GM23248 (cell line): ENCODE measurements around the gene UTP4. TPM values are rescaled to one million over a fixed set of nuclear protein-coding genes. Genes with fewer than 3 reads are reported as not detected.

Experiments used
- DNase-seq: peaks from one replicate; pipeline ENCODE4 v3.0.0-alpha.2; 2015
- H2AFZ ChIP-seq: fragments of 200-600 bp; sonication (generic); 2 replicates; pipeline ENCODE4 v1.6.1; 2016; ENCODE audit warnings: antibody characterized with exemption
- H3F3A ChIP-seq: fragments of 200-600 bp; sonication (generic); 2 replicates; pipeline ENCODE4 v1.6.1; 2016; ENCODE audit warnings: mild to moderate bottlenecking, antibody characterized with exemption, mixed run types; ENCODE audit not compliant: insufficient read depth
- H3K27ac ChIP-seq: fragments of 200-600 bp; sonication (generic); 2 replicates; pipeline ENCODE4 v1.5.1; 2016; ENCODE audit warnings: mild to moderate bottlenecking
- H3K27me3 ChIP-seq: fragments of 200-600 bp; sonication (generic); replicated peaks from 2 replicates; pipeline ENCODE4 v1.6.1; 2016; ENCODE audit warnings: mild to moderate bottlenecking; ENCODE audit not compliant: insufficient read depth
- H3K36me3 ChIP-seq: fragments of 200-600 bp; sonication (generic); 2 replicates; pipeline ENCODE4 v1.6.1; 2016; ENCODE audit warnings: low read depth, mild to moderate bottlenecking
- H3K4me1 ChIP-seq: fragments of 200-600 bp; sonication (generic); 2 replicates; pipeline ENCODE4 v1.6.1; 2016; ENCODE audit warnings: mild to moderate bottlenecking; ENCODE audit not compliant: insufficient read depth
- H3K4me2 ChIP-seq: fragments of 200-600 bp; sonication (generic); one replicate; pipeline ENCODE4 v1.6.1; 2016; ENCODE audit warnings: mild to moderate bottlenecking; ENCODE audit not compliant: unreplicated experiment
- H3K4me3 ChIP-seq: fragments of 200-600 bp; sonication (generic); 2 replicates; pipeline ENCODE4 v1.5.1; 2016; ENCODE audit warnings: mild to moderate bottlenecking
- H3K79me2 ChIP-seq: fragments of 200-600 bp; sonication (generic); 2 replicates; pipeline ENCODE4 v1.6.1; 2016; ENCODE audit warnings: mild to moderate bottlenecking; ENCODE audit not compliant: insufficient read depth
- H3K9ac ChIP-seq: fragments of 200-600 bp; sonication (generic); 2 replicates; pipeline ENCODE4 v1.6.1; 2016; ENCODE audit warnings: mild to moderate bottlenecking
- H3K9me2 ChIP-seq: fragments of 200-600 bp; sonication (generic); 2 replicates; pipeline ENCODE4 v1.6.1; 2016; ENCODE audit warnings: mixed run types, mild to moderate bottlenecking, moderate library complexity; ENCODE audit not compliant: insufficient read depth
- H3K9me3 ChIP-seq: fragments of 200-600 bp; sonication (generic); one replicate; pipeline ENCODE4 v1.6.1; 2017; ENCODE audit warnings: low read depth
- H4K20me1 ChIP-seq: fragments of 200-600 bp; sonication (generic); 2 replicates; pipeline ENCODE4 v1.6.0; 2016; ENCODE audit not compliant: insufficient read depth
- EZH2 ChIP-seq: fragments of 200-600 bp; sonication (generic); IDR thresholded peaks from 2 replicates; pipeline ENCODE4 v1.6.1; 2018; ENCODE audit warnings: antibody characterized with exemption, mild to moderate bottlenecking; ENCODE audit not compliant: insufficient read depth, poor library complexity, severe bottlenecking
- EZH2phosphoT487 ChIP-seq: fragments of 200-600 bp; sonication (generic); IDR thresholded peaks from 2 replicates; pipeline ENCODE4 v1.6.1; 2018; ENCODE audit warnings: antibody characterized with exemption, moderate library complexity, mild to moderate bottlenecking, low read depth; ENCODE audit not compliant: insufficient read depth
- WGBS, 2 experiments: methylation state at CpG; one replicate each; pipeline ENCODE4 v1.1.6; 2015 to 2017; ENCODE audit warnings: low lambda C conversion rate in 2 of 2, low coverage in 1 of 2; ENCODE audit errors: missing lambda C conversion rate in 2 of 2; 5-methylcytosine and 5-hydroxymethylcytosine counted together
- in situ Hi-C: fragments of 300-500 bp; cut with MboI; formaldehyde crosslinking; loops from 2 replicates; pipeline ENCODE4 v1.15.0; 2020
- polyA plus RNA-seq: library from polyadenylated mRNA; unstranded; fragments of >200 nt; fragmentation: Nextera tagmentation; extraction: Ambion mirVana; gene quantifications from 2 replicates; pipeline ENCODE4 v1.2.1, GENCODE V29; 2016
- total RNA-seq: library from RNA; depleted of rRNA; stranded (reverse); fragments of >200 nt; shearing (Covaris generic); gene quantifications from 2 replicates; pipeline ENCODE4 v1.2.3, GENCODE V29; 2014

The UTP4 gene
- total and polyA plus RNA-seq, 2 experiments from 2014 or later, result 17.8 to 54.8 TPM

DNA sequence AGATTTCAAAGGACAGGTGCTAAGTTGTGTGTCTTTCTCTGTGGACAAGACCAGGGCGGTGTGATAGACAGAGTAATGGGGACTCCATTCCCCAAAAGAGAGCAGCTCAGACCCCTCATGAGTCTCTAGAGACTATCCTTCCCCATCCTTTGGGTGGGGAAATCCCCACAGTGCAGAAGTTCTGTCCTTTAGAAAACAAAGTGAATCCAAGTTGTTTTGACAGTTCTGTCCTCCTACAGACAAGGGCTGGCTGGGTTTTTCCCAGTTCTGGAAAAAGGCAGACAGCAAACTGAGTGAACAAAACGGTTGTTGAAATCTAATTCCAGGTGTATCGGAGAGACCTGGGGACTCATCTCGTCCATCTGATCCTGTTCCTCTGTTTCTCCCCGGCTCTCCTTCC is 37.9 kb upstream of the UTP4 start:
- no peak for DNase-seq
- no peaks in the 10 kb centered on the region for H3K9me3 ChIP-seq
- H2AFZ ChIP-seq, result no peak overlapping the region
- TF ChIP-seq EZH2phosphoT487 (no peak), EZH2 (no peak)
- no peaks in the 10 kb centered on the region for H3K79me2 ChIP-seq
- H3K36me3 ChIP-seq, result no peaks in the 10 kb centered on the region
- no peak overlapping the region for H3K27ac ChIP-seq
- H4K20me1 ChIP-seq, result no peaks in the 10 kb centered on the region
- H3K9me2 ChIP-seq, result no peaks in the 10 kb centered on the region
- 65 to 68% methylated on average over 5 of the region's 5 CpGs for WGBS, 2 experiments
- H3K4me1 ChIP-seq, result no peaks in the 10 kb centered on the region
- H3K4me3 ChIP-seq, result no peak overlapping the region
- H3K27me3 ChIP-seq, result no peaks in the 10 kb centered on the region
- in situ Hi-C loops, result no loop called here
- no peaks in the 10 kb centered on the region for H3F3A ChIP-seq
- H3K4me2 ChIP-seq, result no peak overlapping the region
- no peak overlapping the region for H3K9ac ChIP-seq

DNA sequence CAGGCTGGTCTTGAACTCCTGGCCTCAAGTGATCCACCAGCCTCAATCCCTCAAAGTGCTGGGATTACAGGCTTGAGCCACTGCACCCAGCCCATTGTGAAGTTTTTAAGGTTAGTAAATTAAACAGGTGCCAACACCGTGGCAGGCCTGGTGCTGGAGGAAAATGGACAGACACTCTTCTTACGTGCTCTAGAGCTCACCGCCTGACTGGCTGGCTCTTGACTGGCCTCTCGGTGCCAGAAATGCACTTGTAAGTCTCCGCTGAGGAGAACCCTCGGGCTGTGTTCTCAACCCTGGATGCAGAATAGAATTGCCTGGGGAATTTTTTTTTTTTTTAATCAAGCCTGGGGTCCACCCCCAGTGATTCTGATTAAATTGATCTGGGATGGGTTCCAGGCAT is 37.3 kb upstream of the UTP4 start:
- Histone ChIP-seq H2AFZ (no peak overlapping the region), H3K4me3 (no peak overlapping the region), H3K79me2 (no peaks in the 10 kb centered on the region), H3K4me2 (no peak overlapping the region), H3K9me2 (no peaks in the 10 kb centered on the region), H4K20me1 (no peaks in the 10 kb centered on the region), H3K4me1 (no peaks in the 10 kb centered on the region), H3K27me3 (no peaks in the 10 kb centered on the region), H3K36me3 (no peaks in the 10 kb centered on the region), H3F3A (no peaks in the 10 kb centered on the region), H3K27ac (no peak overlapping the region), H3K9ac (no peak overlapping the region), H3K9me3 (no peaks in the 10 kb centered on the region)
- in situ Hi-C loops, result no loop called here
- no peak for DNase-seq
- TF ChIP-seq EZH2 (no peak), EZH2phosphoT487 (no peak)
- 75 to 78% methylated on average over 6 of the region's 6 CpGs for WGBS, 2 experiments

DNA sequence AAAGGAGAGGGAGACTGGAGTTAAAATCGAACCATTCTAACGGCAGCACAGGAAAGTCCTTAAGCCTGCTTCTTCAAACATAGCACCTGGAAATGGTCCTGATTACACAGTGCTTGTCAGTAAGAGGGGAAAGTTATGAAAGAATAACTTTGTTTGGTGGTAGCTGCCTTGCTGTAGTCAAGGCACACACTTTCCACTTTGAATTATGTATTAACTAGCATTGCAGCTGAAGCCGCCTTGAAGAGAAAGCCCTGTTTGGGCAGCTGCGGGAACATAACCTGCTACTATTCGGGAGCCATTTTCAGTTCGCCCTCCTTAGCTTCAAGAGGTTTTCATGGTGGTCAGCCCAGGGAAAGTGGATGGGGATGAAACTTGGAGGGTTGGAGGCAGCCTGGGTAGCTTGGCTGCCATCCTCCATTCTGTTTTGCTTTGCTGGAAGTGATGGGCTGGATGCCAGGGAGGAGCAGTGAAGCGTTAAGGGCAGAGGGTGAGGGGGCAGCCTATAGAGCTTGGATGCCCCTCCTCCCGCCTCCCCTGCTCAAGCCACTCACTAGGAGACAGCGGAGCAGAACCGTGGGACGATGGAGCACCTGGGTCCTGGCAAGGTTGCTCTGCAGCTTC is 32.3 kb upstream of the UTP4 start:
- H3K27ac ChIP-seq, result no peak overlapping the region
- no peaks in the 10 kb centered on the region for H3K79me2 ChIP-seq
- WGBS, 2 experiments, result 71 to 75% methylated on average over 10 to 11 of the region's 11 CpGs
- no peaks in the 10 kb centered on the region for H3K27me3 ChIP-seq
- no peak overlapping the region for H3K4me3 ChIP-seq
- H3K9me2 ChIP-seq, result no peaks in the 10 kb centered on the region
- no peaks in the 10 kb centered on the region for H3K4me1 ChIP-seq
- in situ Hi-C loops, result loop anchor here (25.0 kb wide), 1 partner anchor 388 kb away; no protein-coding TSS in a partner anchor
- DNase-seq, result no peak
- H4K20me1 ChIP-seq, result no peaks in the 10 kb centered on the region
- H3K4me2 ChIP-seq, result no peak overlapping the region
- no peak overlapping the region for H3K9ac ChIP-seq
- H3K9me3 ChIP-seq, result no peaks in the 10 kb centered on the region
- H3F3A ChIP-seq, result no peaks in the 10 kb centered on the region
- TF ChIP-seq EZH2 (no peak), EZH2phosphoT487 (no peak)
- no peak overlapping the region for H2AFZ ChIP-seq
- H3K36me3 ChIP-seq, result no peaks in the 10 kb centered on the region

DNA sequence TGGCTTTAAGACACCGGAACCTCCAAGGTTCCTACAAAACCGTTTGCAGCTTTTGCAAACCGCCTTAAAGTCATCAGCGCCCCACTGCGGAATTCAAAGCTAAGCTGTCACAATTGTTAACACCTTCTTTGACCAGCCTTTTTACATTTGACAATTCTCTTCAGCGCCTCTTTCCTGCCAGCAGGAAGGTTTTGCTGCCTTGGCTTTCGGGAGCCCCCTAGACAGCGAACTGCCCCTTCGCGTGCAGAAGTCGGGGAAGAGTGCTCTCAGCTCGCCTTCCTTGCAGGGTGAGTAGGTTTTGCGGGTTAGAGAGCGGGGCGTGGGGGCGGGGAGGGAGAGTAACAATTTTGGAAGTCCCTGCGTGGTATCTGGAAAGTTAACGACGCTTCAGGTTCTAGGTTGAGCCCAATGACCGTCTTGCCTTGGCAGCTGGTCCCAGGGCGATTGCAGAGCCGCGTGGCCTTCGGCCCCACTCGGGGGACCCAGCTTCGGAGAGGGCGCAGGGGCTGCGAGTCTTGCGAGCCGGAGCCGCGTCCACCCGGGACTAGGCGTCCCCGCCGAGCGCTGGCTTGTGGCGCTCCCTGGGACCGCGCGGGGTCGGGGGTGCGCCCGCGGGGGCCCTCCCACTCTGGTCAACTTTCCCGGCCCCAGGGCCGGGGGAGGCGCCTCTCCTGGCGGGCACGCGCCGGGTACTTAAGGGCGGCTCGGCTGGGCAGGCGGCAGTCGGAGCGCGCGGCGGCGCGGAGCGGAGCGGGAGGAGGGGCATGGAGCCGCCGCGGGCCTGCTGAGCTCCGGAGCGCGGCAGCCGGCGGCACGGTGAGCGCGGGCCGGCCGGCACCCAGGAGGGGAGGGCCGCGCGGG is 26.7 kb upstream of the UTP4 start, which contains the start of gene HAS3:
Gene HAS3 (plus strand): TSS at position 153 of the 861 bp plus-strand sequence. CDS start 3,743 bp downstream, outside the sequence.
- 2% methylated on average over 52 to 61 of the region's 80 CpGs for WGBS, 2 experiments
- TF ChIP-seq EZH2phosphoT487 (no peak), EZH2 (peak; percentile 13)
- peak within 1 kb of the TSS; percentile 89 for H3K4me2 ChIP-seq
- no peaks in the 10 kb centered on the region for H3K79me2 ChIP-seq
- DNase-seq, result peak; percentile 75
- no peaks in the 10 kb centered on the region for H3K9me2 ChIP-seq
- H3F3A ChIP-seq, result no peaks in the 10 kb centered on the region
- peak within 1 kb of the TSS; percentile 48; the same call in 1 of the 2 replicates for H3K9ac ChIP-seq
- no peaks in the 10 kb centered on the region for H3K27me3 ChIP-seq
- H4K20me1 ChIP-seq, result no peaks in the 10 kb centered on the region
- H3K9me3 ChIP-seq, result no peaks in the 10 kb centered on the region
- H2AFZ ChIP-seq, result peak within 1 kb of the TSS; percentile 72
- in situ Hi-C loops, result loop anchor here (25.0 kb wide), 1 partner anchor 393 kb away; no protein-coding TSS in a partner anchor
- H3K4me1 ChIP-seq, result peaks cover 7% of the 10 kb centered on the region; the same call in 1 of the 2 replicates
- peak within 1 kb of the TSS; percentile 77 for H3K4me3 ChIP-seq
- no peaks in the 10 kb centered on the region for H3K36me3 ChIP-seq
- no peak within 1 kb of the TSS for H3K27ac ChIP-seq
